GM18858 (cell line): ENCODE data around the gene PCSK4.
"Not testable (repeated sequence)": the region's sequence is repeated elsewhere in the genome, so short reads cannot be mapped to it uniquely, and the experiment has no call there.

ENCODE experiments used
- ATAC-seq: cut with Tn5 transposase; IDR thresholded peaks from one replicate; pipeline ENCODE4 v1.9.1; 2021; ENCODE audit not compliant: unreplicated experiment

The PCSK4 gene

DNA sequence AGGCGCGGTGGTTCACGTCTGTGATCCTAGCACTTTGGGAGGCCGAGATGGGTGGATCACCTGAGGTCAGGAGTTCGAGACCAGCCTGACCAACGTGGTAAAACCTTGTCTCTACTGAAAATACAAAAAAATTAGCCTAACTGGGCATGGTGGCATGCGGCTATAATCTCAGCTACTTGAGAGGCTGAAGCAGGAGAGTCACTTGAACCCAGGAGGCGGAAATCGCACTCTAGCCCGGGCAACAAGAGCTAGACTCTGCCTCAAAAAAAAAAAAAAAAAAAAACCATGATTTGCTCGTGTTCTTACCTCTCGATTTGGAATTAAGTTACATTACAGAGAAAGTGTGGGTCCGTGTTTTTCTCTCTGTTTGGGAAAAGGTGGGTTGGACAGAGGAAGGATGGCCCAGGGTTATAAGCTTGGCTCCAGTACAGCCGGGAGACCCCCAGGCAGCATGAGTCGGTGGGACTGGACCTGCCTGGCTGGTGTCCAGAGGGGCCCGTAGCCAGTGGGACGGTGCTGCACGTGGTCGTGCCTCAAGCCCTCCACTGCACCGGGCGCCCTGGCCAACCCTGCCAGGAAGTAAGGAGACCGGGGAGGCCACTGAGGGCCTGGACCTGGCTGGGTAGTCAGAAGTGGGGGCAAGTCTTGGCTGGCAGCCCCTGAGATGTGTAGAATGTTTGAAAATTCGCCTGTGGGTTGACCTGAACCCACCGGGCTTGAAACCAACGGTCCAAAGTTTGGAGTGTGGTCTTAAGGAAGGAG, 48.3 kb downstream of the PCSK4 start:
- ATAC-seq = no peak

DNA sequence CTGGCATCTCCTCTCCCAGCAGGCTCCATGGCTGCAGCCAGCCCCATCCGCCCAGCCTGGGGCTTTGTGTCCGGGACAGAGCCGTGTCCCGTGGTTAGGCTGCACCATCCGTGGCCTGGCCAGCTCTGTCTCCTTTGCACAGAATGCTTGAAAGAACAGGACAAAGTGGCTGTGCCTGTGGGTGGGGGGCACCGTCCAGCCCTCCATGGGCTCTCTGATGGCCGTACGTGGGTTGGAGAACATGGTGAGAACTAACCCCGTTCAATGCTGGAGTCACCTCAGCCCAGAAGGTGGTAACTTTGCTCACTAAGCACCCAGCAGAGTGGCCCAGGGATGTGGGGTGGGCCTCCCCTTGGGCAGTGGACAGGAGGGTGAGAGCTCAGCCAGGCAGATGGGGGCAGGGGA, 49.1 kb downstream of the PCSK4 start:
- ATAC-seq = no peak

DNA sequence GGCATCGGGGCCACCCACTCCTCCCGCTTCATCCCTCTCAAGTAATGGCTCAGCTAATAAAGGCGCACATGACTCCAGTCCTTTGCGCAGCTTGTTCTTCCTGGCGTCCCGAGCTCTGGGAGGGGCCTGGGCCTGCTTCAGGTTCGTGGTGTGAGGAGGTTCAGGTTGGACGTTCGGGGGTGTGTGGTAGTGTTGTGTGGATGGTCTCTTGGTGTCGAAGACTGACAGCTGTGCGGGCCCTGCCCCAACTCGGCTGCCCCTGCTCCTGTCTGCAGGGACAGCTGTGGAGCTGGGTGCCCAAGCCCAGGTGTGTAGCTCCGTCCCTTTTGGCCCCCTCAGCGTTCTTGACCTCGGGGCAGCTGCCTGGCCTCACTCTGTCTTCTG, 49.7 kb downstream of the PCSK4 start:
- no peak for ATAC-seq

- not testable (repeated sequence) for ATAC-seq
These were observed 50.4 kb downstream of the PCSK4 start for GRCh38 chr19:1439525-1440417.

- no peak for ATAC-seq
These were observed 51.2 kb downstream of the PCSK4 start for GRCh38 chr19:1438933-1439354.

- ATAC-seq = peak; percentile 69
These were observed 51.9 kb downstream of the PCSK4 start, which contains the start of gene RPS15 for GRCh38 chr19:1438035-1438932. RPS15 (plus strand) TSS chr19:1438396; CDS start chr19:1438426, 30 bp downstream.

DNA sequence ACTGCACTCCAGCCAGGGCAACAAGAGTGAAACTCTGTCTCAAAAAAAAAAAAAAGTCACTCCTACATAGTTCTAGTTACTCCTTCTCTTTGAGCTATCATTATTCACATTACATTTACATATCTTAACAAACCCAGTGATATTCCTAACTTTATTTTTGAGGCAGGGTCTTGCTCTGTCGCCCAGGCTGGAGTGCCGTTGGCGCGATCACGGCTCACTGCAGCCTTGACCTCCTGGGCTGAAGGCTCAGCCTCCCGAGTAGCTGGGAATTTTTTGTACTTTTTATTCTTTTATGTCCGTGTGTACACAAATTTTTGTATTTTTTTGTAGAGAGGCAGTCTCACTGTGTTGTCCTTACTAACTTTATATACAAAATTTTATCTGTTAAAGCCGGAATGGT, 52.5 kb downstream of the PCSK4 start:
- ATAC-seq = no peak

GRCh38 chr19:1435378-1435989, 54.7 kb downstream of the PCSK4 start:
- no peak for ATAC-seq

DNA sequence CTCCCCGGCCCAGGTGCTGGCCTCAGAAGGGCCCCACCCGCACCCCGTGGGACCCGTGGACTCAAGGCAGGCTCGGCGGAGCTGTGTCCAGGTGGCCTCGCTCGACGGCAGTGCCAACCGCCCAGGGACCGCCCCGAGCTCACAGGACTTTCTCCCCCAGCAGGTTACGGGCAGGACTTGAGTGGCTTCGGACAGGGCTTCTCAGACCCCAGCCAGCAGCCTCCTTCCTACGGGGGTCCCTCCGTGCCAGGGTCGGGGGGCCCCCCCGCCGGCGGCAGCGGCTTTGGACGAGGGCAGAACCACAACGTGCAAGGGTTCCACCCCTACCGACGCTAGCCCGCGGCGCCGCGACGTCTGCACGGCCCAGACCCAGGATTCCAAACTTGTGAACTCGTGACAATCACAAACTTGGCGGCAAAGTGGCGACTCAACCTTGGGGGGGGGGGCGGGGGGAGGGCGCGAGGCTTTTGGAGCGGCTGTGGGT, 55.5 kb downstream of the PCSK4 start:
- ATAC-seq = no peak

DNA sequence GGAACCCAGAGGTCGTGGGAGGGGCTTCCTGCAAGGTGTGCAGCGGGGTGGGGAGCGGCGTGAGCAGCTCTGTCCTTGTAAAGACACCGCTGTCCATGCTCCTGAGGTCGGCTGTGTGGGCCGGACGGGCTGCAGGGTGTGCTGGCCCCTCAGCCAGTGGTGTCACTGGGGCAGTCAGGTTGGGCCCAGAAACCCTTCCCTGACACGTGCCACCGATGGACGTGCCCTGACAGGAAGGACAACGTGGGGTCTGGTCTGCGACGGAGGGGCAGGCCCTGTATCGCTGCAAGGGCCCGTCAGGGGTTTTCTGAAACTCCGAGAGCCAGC, 56.1 kb downstream of the PCSK4 start:
- ATAC-seq = no peak

DNA sequence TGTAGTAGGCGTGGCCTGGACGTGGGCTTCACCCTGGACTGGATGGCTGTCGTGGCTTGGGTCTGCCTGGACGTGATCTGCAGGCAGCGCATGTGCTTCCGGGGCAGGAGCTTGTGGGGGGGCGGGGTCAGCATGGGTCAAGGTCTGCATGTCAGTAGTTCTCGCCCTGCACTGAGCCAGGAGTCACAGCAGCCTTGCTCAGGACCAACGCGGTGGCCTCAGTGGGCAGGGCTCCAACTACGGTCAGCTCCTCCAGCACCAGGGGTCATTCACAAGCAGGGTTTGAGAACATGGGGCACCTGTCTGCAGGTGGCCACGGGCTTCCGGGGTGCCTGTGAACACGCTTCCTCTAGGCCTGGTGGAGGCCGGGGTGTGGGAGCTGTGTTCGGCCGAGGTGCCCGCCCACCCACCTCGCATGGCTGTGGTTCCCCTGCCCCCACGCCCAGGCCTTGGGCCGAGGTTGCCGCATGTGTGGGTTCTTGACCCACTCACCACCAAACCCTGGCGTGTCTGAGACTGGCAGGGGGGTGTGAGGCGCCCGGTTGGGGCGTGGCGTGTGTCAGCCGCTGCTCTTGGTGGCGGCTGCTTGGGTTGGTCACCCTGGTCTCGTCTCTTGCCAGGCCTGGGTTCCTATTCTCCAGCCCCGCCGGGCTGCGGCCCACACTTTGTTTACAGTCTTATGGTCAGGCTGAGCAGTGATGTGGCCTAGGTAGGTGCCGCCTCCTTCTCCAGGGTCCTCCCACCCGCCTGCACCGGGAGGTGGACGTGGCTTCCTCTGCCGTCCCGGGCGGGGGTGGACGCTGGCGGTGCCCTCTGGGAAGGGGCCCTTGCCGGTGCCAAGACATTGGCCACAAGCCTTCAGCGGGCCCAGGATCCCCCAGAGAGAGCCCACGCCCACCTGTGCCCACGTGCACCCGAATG, 56.8 kb downstream of the PCSK4 start:
- ATAC-seq = no peak

DNA sequence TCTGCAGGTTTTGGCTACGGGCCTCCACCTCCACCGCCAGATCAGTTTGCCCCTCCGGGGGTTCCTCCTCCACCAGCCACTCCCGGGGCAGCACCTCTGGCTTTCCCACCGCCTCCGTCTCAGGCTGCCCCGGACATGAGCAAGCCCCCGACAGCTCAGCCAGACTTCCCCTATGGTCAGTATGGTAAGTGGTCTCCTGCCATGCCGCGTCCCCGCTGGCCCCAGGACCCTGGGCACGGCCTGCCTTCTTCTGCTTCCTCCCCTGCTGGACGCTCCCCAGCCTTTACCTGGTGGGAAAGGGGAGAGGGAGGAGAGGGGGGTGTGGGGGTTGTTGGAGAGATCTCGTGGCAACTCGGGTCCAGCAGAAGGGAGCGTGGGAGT, 57.7 kb downstream of the PCSK4 start:
- no peak for ATAC-seq

- ATAC-seq = no peak
These were observed 58.2 kb downstream of the PCSK4 start for GRCh38 chr19:1431759-1432506.
